ELR (cell line): Measurements from ENCODE around the gene OLFML3.
"Not testable (repeated sequence)": the region's sequence is repeated elsewhere in the genome, so short reads cannot be mapped to it uniquely, and the experiment has no call there.

ENCODE experiments used
- DNase-seq: peaks from one replicate; pipeline ENCODE4 v3.0.0-alpha.2; 2015; ENCODE audit warnings: low read depth

Gene OLFML3

GRCh38 chr1:113991467-113991997, 12.3 kb downstream of the OLFML3 start:
- no peak for DNase-seq

- no peak for DNase-seq
These were observed 13.8 kb downstream of the OLFML3 start for GRCh38 chr1:113993072-113993471.

DNA sequence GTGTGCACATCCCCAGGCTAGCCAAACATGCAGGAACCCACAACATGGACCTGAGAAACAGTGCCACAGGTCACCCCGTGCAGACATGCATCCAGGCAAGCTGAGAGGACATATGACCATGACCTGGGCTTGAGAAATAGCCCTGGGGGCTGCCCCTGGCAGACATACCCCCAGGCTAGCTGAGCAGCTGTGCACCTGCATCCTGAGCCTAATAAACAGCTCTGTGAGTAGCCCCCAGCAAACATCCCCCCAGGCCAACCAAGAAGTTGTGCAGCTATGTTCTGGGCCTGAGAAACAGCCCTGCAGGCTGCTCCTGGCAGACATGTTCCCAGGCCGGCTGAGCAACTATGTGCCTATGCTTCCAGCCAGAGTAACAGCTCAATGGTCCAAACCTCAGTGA, 14.5 kb downstream of the OLFML3 start:
- DNase-seq: no peak

GRCh38 chr1:113995382-113995781, 16.1 kb downstream of the OLFML3 start:
- DNase-seq: no peak

- peak; percentile 15 for DNase-seq
These were observed 19.1 kb downstream of the OLFML3 start for GRCh38 chr1:113998361-113998760.

DNA sequence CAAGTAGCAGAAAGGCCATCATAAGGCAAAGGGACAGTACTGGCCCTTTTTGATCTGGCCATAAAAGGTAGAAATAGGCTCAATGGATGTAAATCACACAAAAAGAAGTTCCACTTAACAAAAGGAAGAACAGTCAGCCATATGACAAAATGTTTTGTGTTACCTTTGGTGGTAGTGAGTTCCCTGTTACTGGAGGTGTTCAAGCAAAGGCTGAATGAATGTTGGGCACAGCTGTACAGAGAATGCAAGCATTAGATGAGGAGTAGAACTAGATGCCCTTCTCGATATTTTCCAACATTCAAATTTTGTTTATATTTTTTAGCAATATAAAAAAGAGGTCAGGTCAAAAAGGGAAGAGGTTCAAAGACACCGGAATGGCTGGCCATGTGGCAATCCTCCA, 20.0 kb downstream of the OLFML3 start:
- no peak for DNase-seq

DNA sequence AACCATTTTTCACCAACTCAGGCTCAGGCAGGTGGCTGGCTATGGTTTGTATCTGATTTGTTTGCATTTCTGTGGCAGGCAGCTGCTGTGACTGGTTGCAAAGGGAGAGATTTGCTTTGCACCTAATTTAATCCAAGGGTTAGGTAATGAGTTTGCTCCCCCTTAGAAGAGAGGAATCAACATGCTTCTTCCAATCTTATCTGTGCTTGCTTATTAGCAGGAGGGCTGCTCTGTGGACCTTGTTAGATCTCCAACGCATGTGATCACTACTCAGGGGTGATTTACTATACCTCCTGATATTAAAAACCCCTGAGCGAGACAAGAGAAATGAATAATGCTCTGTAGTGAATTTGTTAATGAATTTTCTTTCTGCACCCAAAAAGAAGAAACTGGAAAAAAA, 20.5 kb downstream of the OLFML3 start:
- DNase-seq: no peak

GRCh38 chr1:114000406-114000805, 21.1 kb downstream of the OLFML3 start:
- no peak for DNase-seq

DNA sequence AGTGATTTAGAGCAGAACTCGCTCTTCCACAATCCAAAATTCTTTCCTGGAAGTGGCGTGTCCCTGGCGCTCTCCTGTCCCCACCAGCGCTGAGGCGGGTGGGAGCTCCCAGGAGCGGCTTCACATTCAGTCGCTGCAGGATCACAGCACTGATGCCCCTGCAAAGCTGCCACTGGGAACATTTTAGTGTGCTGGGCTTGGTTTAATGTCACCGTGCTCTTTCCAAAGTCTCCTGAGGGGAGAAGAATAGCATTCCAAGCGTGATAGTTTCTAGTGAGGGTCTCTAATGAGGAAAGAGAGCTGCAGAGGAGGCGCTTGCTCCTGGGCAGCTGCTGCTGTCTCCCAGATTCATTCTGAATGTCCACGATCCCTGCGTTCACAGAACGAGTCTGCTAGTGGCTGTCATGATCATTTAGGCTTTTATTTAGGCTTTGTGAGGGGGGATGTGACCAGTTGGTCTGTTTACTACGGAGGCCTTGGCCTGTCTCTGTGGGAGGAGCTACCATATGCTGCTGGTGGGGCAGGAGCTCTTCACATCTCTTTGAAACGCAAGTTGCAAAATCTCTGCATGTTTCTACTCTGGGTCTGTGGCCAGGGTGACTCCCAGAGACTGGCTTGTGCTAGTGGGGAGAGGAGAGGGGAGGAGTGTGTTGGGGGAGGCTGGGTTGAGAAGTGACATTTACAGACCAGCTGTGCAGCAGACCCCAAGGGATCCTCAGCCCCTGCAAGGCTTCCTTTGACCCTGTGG, 23.4 kb downstream of the OLFML3 start:
- no peak for DNase-seq

- DNase-seq: no peak
These were observed 24.2 kb downstream of the OLFML3 start for GRCh38 chr1:114003431-114003830.

DNA sequence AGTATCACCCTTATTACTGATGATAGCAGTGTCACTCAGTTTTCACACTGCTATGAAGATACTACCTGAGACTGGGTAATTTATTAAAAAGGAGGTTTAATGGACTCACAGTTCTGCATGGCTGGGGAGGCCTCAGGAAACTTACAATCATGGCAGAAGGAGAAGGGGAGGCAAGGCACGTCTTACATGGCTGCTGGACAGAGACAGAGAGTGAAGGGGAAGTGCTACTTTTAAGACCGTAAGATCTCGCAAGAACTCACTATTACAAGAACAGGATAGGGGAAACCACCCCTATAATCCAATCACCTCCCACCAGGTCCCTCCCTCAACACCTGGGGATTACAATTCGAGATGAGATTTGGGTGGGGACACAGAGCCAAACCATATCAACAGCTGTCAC, 27.6 kb downstream of the OLFML3 start:
- DNase-seq: not testable (repeated sequence)

DNA sequence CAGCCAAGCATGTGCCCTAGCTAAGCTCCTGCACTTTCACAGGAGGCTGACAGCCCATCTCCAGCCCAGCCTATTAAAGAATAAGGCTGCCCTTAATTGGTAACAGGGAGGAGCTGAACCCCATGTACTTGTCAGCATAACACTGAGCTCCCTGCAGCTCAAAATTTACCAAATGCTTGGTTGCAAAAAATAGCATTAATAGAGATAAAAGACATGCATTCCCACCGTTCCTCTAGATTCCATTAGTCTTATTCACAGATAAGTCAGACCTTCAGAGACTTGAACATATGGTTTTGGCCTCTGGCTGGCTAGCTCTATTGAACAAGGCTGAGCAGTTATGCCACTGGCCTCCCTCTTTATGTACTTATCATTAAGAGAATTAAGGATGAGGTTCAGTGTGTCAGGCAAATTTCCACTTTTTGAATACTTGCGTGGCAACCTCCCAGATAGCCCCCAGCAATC, 29.2 kb downstream of the OLFML3 start:
- DNase-seq: peak; percentile 21

DNA sequence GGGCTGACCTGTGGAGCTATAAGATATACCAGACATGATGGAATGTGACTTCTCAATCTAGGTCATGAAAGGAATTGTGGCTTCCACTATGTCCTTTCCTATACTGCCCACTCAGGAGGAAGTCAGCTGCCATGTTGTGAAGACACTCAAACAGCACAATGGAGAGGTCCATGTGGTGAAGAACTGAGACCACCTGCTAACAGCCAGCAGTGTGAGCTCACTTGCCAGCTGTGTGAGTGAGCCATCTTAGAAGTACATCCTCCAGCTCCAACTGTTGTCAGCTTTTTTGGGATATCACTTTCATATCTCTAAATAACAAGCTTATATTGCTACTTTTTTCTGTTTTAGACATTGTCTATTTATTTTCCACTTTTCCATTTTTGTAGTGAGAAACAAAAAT, 29.7 kb downstream of the OLFML3 start:
- no peak for DNase-seq

DNA sequence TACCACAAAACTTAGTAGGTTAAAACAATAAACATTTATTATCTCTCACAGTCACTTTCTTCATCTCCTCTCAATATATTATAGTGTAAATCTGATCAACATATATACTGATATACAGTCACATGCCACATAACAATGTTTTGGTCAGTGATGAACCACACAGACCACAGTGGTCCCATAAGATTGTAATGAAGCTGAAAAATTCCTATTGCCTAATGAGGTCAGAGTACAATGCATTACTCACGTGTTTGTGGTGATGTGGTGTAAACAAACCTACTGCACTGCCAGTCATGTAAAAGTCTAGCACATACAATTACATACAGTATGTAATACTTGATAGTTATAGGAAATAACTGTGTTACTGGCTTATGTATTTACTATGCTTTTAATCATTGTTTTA, 30.1 kb downstream of the OLFML3 start:
- DNase-seq: peak; percentile 83

- DNase-seq: no peak
These were observed 31.3 kb downstream of the OLFML3 start for GRCh38 chr1:114010433-114011184.

- no peak for DNase-seq
These were observed 32.5 kb downstream of the OLFML3 start for GRCh38 chr1:114011796-114012195.

DNA sequence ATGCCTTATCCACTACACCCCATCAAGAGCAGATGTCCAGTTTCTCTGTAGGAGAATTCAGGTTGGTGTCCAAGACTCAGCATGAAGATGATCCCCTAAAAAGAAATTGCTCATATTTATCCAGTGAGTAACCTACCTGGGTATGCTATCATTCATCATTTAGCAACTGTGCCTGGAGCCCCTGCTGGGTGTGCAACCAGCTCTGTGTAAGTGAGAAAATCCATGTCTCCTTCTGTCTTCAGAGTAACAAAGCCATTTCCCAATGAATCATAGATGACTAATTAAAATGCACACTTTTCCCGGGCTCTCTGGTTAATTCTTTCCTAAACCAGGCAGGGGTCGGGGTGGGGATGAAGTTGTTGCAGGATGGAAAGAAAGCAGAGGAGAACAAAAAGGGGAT, 35.8 kb downstream of the OLFML3 start:
- peak; percentile 54 for DNase-seq

- DNase-seq: not testable (repeated sequence)
These were observed 40.5 kb downstream of the OLFML3 start for GRCh38 chr1:114019724-114020123.

DNA sequence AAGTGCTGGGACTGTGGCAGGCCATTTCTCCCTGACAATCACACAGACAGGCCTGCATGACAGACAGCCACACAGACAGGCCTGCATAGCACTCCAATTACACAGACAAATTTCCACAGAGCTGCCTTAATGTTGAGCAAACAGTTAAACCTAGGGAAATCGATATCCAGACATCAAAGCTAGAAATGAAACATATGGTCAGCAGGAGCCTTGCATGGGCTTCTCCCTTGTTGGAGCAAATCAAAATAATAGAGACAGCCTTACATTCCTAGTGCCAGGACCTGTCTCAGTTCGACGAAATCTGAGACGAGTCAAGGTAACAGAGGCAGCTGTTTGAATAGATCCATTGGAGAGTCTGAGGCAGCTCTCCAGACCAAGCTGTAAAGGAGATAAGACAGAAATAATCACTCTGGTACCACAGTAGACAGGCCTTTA, 42.4 kb downstream of the OLFML3 start:
- no peak for DNase-seq

- DNase-seq: no peak
These were observed 43.6 kb downstream of the OLFML3 start for GRCh38 chr1:114022877-114023276.

GRCh38 chr1:114023377-114023776, 44.1 kb downstream of the OLFML3 start:
- no peak for DNase-seq

DNA sequence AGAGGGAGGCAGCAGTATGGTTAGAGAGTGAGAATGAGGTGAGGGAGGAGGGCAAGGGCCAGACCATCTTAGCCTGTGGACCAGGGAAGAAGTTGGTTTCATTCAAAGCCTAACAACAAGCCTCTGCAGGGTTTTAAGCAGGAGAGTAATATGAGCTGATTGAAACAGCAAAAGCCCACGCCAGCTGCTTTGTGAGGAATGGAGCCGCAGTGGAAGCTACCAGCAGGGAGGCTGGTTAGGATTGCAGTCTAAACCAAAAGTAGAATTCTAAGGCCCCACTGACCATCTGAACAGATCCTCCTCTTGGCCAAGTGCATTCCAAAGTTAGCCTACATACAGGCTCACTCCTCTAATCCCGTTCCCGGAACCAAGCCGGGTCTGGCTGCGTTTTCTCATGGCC, 44.8 kb downstream of the OLFML3 start:
- no peak for DNase-seq
